AG10803 (cell line): Measurements from ENCODE around the gene TNFRSF18.

Source experiments
- DNase-seq: peaks from one replicate; pipeline ENCODE4 v3.0.0; 2010; ENCODE audit warnings: low read depth
- H3K4me3 ChIP-seq: 2 replicates; pipeline ENCODE4 v1.5.1; 2011; ENCODE audit warnings: mild to moderate bottlenecking, low read length, control low read depth
- TF ChIP-seq, protein P1 (sequence below): conservative IDR thresholded peaks from 2 replicates; pipeline ENCODE4 v1.5.1; 2011; ENCODE audit warnings: mild to moderate bottlenecking, low read length, control low read depth, inconsistent platforms

Gene TNFRSF18

DNA sequence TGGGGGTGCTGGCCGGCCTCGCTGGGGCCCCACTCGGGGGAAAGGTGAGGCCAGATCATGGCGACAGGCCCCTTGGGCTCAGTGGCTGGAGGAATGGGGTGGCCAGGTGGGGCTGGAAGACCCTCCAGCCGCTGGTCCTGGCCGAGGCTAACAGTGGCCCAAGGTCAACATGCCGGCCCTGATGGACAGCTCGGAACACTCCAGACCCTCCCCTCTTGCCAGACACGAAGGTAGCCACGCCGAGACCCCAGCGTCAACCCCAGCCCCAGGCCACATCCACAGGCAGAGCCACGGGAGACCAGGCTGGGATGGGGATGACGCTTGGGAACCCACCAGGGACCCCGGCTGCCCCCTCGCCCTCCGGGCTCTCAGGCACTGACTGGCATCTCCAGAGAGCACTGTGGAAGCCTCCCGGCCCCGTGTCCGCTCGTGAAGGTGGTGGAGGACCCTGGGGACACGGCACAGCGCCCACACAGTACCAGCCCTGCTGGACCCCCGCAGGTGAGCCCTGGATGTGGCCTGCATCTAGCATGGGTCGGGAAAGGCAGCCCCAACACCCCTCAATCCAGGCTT is 41.0 kb upstream of the TNFRSF18 start:
- TF ChIP-seq, protein P1, sequence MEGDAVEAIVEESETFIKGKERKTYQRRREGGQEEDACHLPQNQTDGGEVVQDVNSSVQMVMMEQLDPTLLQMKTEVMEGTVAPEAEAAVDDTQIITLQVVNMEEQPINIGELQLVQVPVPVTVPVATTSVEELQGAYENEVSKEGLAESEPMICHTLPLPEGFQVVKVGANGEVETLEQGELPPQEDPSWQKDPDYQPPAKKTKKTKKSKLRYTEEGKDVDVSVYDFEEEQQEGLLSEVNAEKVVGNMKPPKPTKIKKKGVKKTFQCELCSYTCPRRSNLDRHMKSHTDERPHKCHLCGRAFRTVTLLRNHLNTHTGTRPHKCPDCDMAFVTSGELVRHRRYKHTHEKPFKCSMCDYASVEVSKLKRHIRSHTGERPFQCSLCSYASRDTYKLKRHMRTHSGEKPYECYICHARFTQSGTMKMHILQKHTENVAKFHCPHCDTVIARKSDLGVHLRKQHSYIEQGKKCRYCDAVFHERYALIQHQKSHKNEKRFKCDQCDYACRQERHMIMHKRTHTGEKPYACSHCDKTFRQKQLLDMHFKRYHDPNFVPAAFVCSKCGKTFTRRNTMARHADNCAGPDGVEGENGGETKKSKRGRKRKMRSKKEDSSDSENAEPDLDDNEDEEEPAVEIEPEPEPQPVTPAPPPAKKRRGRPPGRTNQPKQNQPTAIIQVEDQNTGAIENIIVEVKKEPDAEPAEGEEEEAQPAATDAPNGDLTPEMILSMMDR = no peak

DNA sequence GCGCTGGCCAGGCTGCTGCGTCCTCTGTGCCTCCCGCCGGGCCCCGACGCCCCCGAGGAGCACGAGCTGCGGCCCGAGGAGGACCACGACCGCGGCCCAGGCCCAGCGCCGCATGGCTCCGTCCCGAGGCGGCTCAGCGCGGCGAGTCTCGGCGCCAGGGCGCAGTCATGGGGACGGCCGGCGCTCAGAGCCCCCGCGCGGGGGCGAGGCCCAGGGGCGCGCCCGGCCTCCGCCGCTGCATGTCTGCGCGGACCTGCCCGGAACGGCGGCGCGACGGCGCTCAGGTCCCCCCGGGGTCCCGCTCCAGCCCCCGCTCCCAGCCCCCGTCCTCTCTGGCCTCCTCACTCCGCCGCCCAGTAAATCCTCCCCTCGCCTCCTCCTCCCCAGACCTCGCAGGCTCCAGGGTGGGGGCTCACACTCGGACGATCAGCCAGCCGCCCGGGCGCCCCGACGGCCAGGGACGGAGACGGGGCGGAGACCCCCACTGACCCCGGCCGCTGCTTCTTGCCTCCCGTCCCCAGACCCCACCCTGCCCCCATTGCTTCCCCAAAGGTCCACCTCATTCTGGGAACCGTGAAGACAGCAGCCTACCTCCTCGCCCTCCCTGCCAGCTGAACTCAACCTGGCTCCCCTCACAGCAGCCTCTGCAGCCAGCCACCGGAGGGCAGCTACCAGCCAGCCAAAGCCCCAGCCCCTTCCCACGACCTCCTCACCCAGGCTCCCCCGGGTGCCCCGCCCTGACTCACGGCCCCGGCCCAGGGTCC is 40.4 kb upstream of the TNFRSF18 start, which contains the start of gene C1QTNF12:
C1QTNF12 (minus strand) TSS at position 146 of the 764 bp plus-strand sequence; CDS start at position 114, 32 bp downstream.
- TF ChIP-seq, protein P1 = no peak
- DNase-seq = no peak
- no peak within 1 kb of the TSS for H3K4me3 ChIP-seq

More for the DNA sequence above, 41.0 kb upstream of the TNFRSF18 start:
- no peak for DNase-seq
- H3K4me3 ChIP-seq = no peak overlapping the region

DNA sequence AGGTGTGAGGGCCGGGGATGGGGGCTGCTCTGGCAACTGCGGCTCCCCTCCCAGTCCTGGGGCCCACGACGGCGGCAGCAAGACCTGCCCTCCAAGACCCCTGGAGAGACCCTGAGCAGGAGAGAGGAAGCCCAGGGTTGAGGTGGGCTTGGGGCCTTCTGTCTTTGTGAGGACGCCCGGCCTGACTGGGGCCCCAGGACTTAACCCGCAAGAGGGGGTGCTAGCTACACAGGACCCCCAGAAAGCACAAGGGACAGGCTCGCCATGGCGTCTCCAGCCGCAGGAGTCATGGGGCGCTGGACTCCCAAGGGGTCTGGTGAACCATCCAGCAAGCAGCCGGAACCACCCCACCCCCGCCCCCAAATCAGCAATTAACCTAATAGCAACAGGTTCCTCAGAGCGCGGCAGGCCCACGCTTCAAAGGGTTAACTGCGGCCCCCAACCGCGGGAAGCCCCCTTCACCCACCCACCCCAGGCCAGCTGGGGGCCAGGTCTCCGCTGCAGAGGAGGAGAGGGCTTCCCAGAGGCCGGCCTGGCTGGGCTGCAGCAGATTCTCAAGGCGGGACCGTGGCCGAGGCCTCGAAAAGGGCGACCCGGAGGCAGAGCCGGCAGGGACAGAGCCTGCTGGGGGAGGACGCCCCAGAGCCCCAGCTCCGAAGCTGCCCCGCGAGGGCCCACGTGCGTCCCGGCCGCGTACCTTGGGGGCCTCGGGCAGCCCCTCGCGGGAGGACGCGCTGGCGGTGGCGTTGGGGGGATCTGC is 39.6 kb upstream of the TNFRSF18 start:
- DNase-seq = no peak
- H3K4me3 ChIP-seq = no peak overlapping the region
- TF ChIP-seq, protein P1 = no peak

DNA sequence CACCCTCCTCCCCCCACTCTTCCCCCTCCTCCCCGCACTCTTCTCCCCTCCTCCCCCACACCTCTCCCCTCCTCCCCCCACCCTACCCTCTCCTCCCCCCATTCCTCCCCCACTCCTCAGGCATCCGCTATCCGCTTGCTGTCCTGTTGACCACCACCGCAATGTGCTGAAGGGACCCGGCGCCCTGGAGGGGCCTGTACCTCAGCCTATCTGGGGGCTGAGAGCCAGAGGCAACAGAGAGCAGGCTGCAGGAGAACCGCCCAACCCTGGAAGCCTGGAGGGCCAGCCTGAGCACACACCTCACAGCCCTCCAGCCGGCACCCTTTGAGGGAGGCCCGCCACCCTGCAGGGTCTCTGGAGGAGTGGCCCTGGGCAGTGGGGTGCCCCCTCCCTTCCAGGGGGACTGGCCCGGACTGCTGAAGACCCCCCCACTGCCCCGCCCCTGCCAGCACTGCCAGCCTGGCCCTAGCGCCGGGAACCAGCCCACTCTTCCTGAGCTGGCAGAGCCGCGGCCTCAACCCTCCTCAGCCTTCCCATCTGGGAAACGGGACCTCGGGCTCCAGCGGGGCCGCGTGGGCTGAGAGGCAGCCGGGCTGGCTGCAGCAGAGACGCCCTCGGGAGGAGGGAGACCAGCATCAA is 38.9 kb upstream of the TNFRSF18 start:
- TF ChIP-seq, protein P1 = no peak
- DNase-seq = no peak
- no peak overlapping the region for H3K4me3 ChIP-seq

DNA sequence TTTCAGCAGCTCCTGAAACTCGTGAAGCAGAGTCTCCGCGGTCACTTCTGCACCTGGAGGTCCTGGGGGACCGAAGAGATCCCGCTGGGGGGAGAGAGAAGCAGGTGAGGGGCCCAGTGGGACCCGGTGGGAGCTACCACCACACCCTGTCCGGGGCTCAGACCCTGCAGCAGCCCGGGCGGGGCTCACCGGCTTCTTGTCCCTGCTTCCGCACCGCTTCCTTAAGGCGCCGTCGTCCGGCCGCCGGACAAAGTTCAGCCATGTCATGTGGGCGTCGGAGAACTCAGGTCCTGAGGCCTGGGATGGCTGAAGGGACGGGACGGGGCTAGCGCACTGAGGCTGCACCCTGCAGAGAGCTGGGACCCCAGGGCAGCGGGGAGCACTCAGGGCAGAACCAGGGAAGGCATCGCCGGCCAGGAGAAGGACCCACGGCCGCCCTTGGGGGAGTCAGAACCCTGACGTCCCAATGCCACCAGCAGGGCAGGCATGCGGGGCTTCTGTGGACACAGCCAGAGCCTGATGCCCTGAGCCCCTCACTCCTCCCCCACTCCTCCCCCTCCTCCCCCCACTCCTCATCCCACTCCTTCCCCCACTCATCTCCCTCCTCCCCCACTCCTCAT is 37.9 kb upstream of the TNFRSF18 start:
- DNase-seq = no peak
- TF ChIP-seq, protein P1 = no peak
- H3K4me3 ChIP-seq = no peak overlapping the region

DNA sequence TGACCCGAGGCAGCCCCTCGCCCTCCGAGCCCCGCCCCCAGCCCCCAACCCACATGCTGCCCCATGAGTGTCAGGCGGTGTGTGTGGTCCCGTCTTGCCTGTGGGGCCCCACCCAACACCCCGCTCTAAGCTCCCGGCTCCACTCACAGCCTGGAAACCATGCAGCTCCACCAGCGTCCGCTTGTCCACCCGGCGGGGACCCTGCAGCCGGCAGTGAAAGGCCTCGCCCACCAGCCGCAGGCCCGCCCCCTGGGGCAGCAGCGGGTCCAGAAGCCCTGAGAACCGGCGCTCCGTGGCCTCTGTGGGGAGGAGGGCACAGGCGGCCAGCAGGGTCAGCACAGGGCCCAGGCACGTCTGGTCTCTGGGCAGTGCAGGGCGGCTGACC is 37.4 kb upstream of the TNFRSF18 start:
- DNase-seq = no peak
- TF ChIP-seq, protein P1 = no peak
- no peak overlapping the region for H3K4me3 ChIP-seq
